NCI-H146 treated with DMSO at 0.1 percent for 48 hours (cell line): Measurements from ENCODE around the gene CTNND1.

Experiments
- DNase-seq: peaks from one replicate; lab custom pipeline; 2025; ENCODE audit not compliant: unreplicated experiment; lab: John Stamatoyannopoulos, UW

The CTNND1 gene

GRCh38 chr11:57763568-57763967 lies 2.0 kb downstream of the CTNND1 start:
- DNase-seq, result no peak

GRCh38 chr11:57764021-57764420 lies 2.4 kb downstream of the CTNND1 start:
- DNase-seq, result no peak

- no peak for DNase-seq
These were observed 3.0 kb downstream of the CTNND1 start for GRCh38 chr11:57764566-57764965.

- no peak for DNase-seq
These were observed 3.4 kb downstream of the CTNND1 start for GRCh38 chr11:57764972-57765371.

GRCh38 chr11:57770793-57771192 lies 9.2 kb downstream of the CTNND1 start:
- no peak for DNase-seq

GRCh38 chr11:57771365-57771764 lies 9.8 kb downstream of the CTNND1 start:
- DNase-seq, result no peak

- DNase-seq, result no peak
These were observed 11.0 kb downstream of the CTNND1 start for GRCh38 chr11:57772562-57772961.

- no peak for DNase-seq
These were observed 11.5 kb downstream of the CTNND1 start for GRCh38 chr11:57773026-57773598.

GRCh38 chr11:57775491-57775890 lies 13.9 kb downstream of the CTNND1 start:
- no peak for DNase-seq

- no peak for DNase-seq
These were observed 14.5 kb downstream of the CTNND1 start for GRCh38 chr11:57776031-57776521.

- no peak for DNase-seq
These were observed 15.1 kb downstream of the CTNND1 start for GRCh38 chr11:57776577-57777210.

GRCh38 chr11:57777969-57778317 lies 16.3 kb downstream of the CTNND1 start:
- DNase-seq, result no peak

GRCh38 chr11:57778318-57779037 lies 16.9 kb downstream of the CTNND1 start:
- DNase-seq, result no peak

- DNase-seq, result no peak
These were observed 17.7 kb downstream of the CTNND1 start for GRCh38 chr11:57779276-57779675.

- DNase-seq, result no peak
These were observed 19.9 kb downstream of the CTNND1 start for GRCh38 chr11:57781529-57781943.

- DNase-seq, result no peak
These were observed 23.5 kb downstream of the CTNND1 start for GRCh38 chr11:57785072-57785471.

GRCh38 chr11:57786436-57786835 lies 24.8 kb downstream of the CTNND1 start:
- no peak for DNase-seq

GRCh38 chr11:57787006-57787604 lies 25.5 kb downstream of the CTNND1 start:
- no peak for DNase-seq

GRCh38 chr11:57787920-57788702 lies 26.5 kb downstream of the CTNND1 start:
- DNase-seq, result no peak

GRCh38 chr11:57788703-57789088 lies 27.1 kb downstream of the CTNND1 start:
- DNase-seq, result no peak
